ENCODE data around the gene CPLX3. TPM values are rescaled to one million over a fixed set of nuclear protein-coding genes. Genes with fewer than 3 reads are reported as not detected.

CPLX3 gene
- total and polyA plus RNA-seq, 2 of the 8 experiments (the other 6 are each of a cell fraction or from before 2014, with no cell fraction given): 0.17 TPM; not detected in 1

DNA sequence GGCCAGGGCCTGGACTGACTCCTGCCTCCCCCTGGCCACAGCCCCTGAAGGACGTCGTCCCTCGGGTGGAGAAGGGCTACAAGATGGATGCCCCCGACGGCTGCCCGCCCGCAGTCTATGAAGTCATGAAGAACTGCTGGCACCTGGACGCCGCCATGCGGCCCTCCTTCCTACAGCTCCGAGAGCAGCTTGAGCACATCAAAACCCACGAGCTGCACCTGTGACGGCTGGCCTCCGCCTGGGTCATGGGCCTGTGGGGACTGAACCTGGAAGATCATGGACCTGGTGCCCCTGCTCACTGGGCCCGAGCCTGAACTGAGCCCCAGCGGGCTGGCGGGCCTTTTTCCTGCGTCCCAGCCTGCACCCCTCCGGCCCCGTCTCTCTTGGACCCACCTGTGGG lies 24.1 kb upstream of the CPLX3 start (continued):
- TF ChIP-seq, protein P1, sequence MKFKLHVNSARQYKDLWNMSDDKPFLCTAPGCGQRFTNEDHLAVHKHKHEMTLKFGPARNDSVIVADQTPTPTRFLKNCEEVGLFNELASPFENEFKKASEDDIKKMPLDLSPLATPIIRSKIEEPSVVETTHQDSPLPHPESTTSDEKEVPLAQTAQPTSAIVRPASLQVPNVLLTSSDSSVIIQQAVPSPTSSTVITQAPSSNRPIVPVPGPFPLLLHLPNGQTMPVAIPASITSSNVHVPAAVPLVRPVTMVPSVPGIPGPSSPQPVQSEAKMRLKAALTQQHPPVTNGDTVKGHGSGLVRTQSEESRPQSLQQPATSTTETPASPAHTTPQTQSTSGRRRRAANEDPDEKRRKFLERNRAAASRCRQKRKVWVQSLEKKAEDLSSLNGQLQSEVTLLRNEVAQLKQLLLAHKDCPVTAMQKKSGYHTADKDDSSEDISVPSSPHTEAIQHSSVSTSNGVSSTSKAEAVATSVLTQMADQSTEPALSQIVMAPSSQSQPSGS (IDR thresholded peaks at IDR 0.05; ENCODE audit: low read length): no peak
- TF ChIP-seq POLR2AphosphoS5 (IDR thresholded peaks at IDR 0.05; ENCODE audit: low read depth, low read length): no peak
- no peak for TF ChIP-seq CBX5 (IDR thresholded peaks at IDR 0.05; ENCODE audit: low read depth, low read length)
- TF ChIP-seq MAFK (IDR thresholded peaks at IDR 0.05; ENCODE audit: low read depth, low read length): no peak
- no peak for TF ChIP-seq RNF2 (IDR thresholded peaks at IDR 0.05; ENCODE audit: borderline replicate concordance, low read depth, low read length, missing control alignments, poor library complexity, severe bottlenecking)
- TF ChIP-seq PHF8 (conservative IDR thresholded peaks at IDR 0.05; ENCODE audit: low read depth, low read length): no peak
- TF ChIP-seq RXRA (IDR thresholded peaks at IDR 0.05; ENCODE audit: insufficient read depth, low read depth, low read length): no peak
- no peak for TF ChIP-seq HDAC2 (IDR thresholded peaks at IDR 0.05; ENCODE audit: borderline replicate concordance in 1 of 2, low read depth in 2 of 2, low read length in 2 of 2)

Measured in H1 (cell line).